Epithelial cell of esophagus (primary cell): ENCODE results near the gene ACP7.

ENCODE experiments used
- DNase-seq: peaks from one replicate; pipeline ENCODE4 v3.0.0; 2010; ENCODE audit warnings: low read depth
- H3K4me3 ChIP-seq: 2 replicates; pipeline ENCODE4 v1.5.1; 2011; ENCODE audit warnings: mild to moderate bottlenecking, low read length, control low read depth
- TF ChIP-seq, protein P1 (sequence below): IDR thresholded peaks from 2 replicates; pipeline ENCODE4 v1.5.1; 2011; ENCODE audit warnings: low read depth, mild to moderate bottlenecking, low read length, control low read depth, inconsistent platforms; ENCODE audit not compliant: insufficient read depth; ENCODE audit errors: missing control alignments

The ACP7 gene

DNA sequence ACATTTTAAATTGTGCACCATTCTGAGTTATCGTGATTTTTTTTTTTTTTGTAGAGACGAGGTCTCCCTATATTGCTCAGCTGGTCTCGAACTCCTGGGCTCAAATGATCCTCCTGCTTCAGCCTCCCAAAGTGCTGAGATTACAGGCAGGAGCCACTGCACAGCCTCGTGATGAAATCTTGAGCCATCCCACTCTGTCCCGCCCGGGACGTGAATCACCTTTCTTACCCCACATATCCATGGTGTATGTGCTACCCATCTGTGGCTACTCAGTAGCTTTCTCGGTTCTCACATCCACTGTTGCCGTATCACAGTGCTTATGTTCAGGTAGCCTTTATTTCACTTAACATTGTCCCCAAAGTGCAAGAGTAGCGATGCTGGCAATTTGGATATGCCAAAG is 67.9 kb downstream of the ACP7 start:
- peak; percentile 72 for DNase-seq
- TF ChIP-seq, protein P1, sequence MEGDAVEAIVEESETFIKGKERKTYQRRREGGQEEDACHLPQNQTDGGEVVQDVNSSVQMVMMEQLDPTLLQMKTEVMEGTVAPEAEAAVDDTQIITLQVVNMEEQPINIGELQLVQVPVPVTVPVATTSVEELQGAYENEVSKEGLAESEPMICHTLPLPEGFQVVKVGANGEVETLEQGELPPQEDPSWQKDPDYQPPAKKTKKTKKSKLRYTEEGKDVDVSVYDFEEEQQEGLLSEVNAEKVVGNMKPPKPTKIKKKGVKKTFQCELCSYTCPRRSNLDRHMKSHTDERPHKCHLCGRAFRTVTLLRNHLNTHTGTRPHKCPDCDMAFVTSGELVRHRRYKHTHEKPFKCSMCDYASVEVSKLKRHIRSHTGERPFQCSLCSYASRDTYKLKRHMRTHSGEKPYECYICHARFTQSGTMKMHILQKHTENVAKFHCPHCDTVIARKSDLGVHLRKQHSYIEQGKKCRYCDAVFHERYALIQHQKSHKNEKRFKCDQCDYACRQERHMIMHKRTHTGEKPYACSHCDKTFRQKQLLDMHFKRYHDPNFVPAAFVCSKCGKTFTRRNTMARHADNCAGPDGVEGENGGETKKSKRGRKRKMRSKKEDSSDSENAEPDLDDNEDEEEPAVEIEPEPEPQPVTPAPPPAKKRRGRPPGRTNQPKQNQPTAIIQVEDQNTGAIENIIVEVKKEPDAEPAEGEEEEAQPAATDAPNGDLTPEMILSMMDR, result no peak
- H3K4me3 ChIP-seq, result no peak overlapping the region

DNA sequence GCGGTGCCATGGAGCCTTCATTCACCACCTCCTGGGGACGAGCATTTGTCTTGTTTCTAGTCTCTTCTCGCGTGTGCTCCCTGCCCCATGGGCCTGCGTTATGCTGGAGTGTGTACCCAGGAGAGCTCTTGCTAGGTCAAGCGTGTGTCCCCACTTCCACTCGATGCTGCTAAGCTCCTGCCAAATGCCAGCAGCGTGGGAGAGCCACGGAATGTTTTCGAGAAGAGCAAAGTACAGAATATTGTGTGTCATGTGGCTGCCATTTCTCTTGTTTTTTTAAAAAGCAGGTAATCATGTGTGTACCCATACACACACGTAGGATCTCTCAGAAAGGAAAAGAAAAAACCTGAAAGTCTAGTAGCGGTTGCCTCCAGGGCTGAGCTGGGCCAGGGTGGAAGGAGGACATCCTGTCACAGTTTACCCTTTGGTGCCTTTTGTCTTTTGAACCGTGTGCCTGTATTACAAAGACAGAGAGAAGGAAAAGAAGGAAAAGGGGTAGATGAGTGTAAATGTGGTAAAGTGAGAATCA is 70.0 kb downstream of the ACP7 start:
- DNase-seq, result peak; percentile 65
- TF ChIP-seq, protein P1, result no peak
- H3K4me3 ChIP-seq, result no peak overlapping the region

DNA sequence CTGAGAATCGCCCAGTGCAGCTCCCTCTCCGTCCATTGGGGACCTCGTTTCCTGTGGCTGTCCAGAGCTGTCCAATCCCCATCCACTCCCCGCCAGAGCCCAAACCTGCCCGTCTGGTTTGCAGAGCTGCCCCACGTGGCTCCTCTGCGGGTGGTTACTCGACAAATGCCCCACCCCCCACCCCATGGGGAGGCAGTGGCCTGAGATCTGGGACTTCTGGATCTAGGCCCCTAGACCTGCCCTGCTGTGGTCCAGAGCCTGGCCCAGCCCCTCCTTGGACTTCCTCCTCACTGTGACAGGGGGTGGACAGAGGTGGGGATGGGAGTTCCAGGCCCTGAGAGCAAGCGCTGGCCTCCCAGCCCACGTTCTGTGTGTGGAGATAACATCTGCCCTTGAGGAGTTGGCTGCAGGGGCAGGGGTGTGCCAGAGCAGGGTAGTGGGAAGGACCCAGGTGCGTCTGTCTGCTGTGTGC is 70.5 kb downstream of the ACP7 start:
- DNase-seq, result peak; percentile 88
- no peak overlapping the region for H3K4me3 ChIP-seq
- TF ChIP-seq, protein P1, result peak; percentile 29

DNA sequence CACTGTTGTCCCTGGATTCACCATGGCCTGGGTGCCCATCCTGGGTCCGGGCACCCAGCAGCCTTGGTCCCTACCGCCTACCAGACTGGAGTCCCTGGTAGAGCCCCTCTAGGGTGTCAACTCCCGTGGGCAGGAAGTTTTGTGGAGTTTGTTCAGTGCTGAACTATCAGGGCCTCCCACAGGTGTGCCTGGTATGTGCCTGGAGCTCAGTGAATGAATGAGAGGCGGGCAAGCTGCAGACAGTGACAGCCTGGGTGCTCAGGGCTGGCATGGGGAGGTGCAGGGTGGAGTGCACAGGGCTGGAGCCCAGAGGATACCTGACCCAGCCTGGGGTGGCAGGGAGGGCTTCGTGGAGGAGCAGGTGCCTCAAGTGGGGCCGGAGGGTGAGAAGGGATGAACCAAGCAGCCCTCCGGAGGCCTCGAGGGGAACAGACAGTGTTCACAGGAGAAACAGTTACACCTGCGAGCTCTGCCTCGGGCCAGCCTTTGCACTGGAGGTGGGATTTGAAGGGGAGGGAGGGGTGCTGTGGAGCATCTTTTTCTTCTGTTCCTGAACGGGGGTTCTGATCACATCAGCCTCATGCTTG is 71.0 kb downstream of the ACP7 start:
- DNase-seq, result peak; percentile 18
- TF ChIP-seq, protein P1, result no peak
- H3K4me3 ChIP-seq, result no peak overlapping the region

DNA sequence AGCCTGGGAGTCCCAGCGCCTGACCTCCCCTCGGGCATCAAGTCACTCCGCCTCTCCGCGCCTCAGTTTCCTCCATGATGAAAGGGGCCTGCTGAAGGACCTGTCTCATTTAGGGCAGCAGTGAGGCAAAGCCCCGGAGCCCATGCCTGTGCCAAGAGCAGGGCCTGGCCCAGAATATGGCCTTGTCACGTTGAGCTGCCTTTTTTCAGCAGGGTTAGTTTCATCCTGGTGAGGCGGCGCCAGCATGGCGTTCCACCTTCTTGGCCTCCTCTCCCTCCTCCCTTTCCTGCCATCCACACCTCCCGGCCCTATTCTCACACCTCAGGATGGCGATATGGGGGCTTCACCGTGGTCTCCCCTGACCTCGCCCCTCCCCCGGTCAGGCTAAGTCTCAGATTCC is 71.6 kb downstream of the ACP7 start:
- DNase-seq, result no peak
- no peak overlapping the region for H3K4me3 ChIP-seq
- TF ChIP-seq, protein P1, result no peak

DNA sequence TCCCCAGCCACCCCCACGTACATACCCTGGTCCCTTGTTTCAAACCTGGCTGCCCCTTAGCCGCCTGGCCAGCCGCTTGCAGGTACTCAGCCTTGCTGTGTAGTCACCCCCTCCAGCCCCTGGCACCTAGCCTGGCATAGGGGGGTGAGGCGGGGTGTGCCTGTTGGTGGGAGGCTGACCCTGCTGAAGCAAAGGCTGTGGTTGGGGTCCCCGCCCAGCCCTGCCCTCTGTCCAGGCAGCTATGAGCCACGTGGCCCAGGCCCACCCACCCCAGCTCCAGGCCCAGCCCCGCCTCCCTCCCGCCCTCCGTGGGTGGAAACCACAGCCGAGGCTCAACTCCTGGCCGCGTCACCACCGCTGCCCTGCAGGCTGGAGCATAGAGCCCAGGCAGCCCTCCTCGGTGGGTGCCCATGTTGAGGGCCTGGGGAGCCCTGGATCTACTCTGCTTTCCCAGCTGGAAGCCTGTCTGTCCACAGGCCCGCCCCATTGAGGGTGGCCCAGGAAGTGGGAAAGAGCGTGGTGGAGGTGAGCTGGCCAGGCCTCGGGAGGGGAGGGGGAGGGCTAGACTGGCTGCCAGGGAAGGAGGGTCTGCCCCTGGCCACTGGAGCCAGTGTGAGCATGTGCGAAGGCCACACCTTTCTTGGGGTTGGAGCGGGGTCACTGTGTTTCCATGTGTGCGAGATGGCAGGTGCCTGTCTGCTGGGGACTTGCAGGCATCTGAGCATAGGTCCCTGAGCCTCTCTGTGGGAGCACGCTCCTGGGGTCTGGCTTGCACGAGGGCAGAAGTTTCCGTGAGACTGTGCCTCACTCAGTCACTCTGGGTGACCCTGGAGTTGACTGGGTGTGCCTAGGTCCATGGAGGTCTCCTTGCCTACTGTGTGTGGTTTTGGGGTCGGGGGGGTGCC is 72.4 kb downstream of the ACP7 start:
- peak; percentile 27 for DNase-seq
- TF ChIP-seq, protein P1, result no peak
- H3K4me3 ChIP-seq, result peak overlapping the region; percentile 30
